ENCODE results near the gene NEK1. TPM values are rescaled to one million over a fixed set of nuclear protein-coding genes. Genes with fewer than 3 reads are reported as not detected.
A peak's percentile ranks its signal among the peaks of the same experiment; 100 is the strongest.

NEK1 gene
- total and polyA plus RNA-seq, 2 of the 4 experiments (the other 2 are of a cell fraction): 3.3 to 3.9 TPM

GRCh38 chr4:169619518-169619957 is 7.2 kb upstream of the NEK1 start:
- Histone ChIP-seq H3K23ac (ENCODE audit: low read depth, low read length) (peak overlapping the region; percentile 83; the same call in 1 of the 2 replicates), H3K79me1 (ENCODE audit: low read depth in 1 of 2, low read length in 2 of 2) (peaks cover 3 to 10% of the 10 kb centered on the region in 2 experiments), H2AFZ (replicated peaks; ENCODE audit: low read length, poor library complexity) (peak overlapping the region; percentile 99), H4K8ac (ENCODE audit: low read depth in 2 of 2, low read length in 2 of 2) (peak overlapping the region; percentile 3 to 88; a peak in 3 of 4 replicates), H2AK5ac (ENCODE audit: low read depth, low read length) (no peak overlapping the region), H3K9ac (ENCODE audit: low read depth, low read length) (peak overlapping the region; percentile 85), H3K27me3 (ENCODE audit: control insufficient read depth, insufficient read depth, low read length) (no peaks in the 10 kb centered on the region), H2AK9ac (replicated peaks; ENCODE audit: low read depth, low read length, poor library complexity) (peak overlapping the region; percentile 43), H3K4me3 (ENCODE audit: insufficient read depth, low read depth, low read length) (peak overlapping the region; percentile 87), H3K27ac (ENCODE audit: insufficient read depth, low read length) (no peak overlapping the region; the same call in 1 of the 2 replicates), H3K4ac (ENCODE audit: low read depth, low read length) (peak overlapping the region; percentile 86), H3K9me1 (ENCODE audit: insufficient read depth, low read length) (no peaks in the 10 kb centered on the region), H3K18ac (ENCODE audit: low read depth, low read length) (no peak overlapping the region), H3K4me2 (ENCODE audit: low read depth, low read length) (peak overlapping the region; percentile 91), H4K20me1 (ENCODE audit: insufficient read depth, low read length) (peaks cover 17% of the 10 kb centered on the region; the same call in 1 of the 2 replicates), H4K91ac (ENCODE audit: insufficient read depth, low read depth, low read length) (0 out of 2 replicates have a peak overlapping the region, but pooled peaks have one; percentile 30), H2BK20ac (ENCODE audit: low read depth, low read length) (no peak overlapping the region), H3K4me1 (ENCODE audit: control insufficient read depth, insufficient read depth, low read length) (no peaks in the 10 kb centered on the region), H3K36me3 (ENCODE audit: control insufficient read depth, insufficient read depth, low read length) (no peaks in the 10 kb centered on the region), H3K9me3 (ENCODE audit: control insufficient read depth, insufficient read depth, low read length) (no peaks in the 10 kb centered on the region), H3K56ac (ENCODE audit: extremely low read depth, insufficient read depth, low read length) (no peak overlapping the region), H3K14ac (replicated peaks; ENCODE audit: low read depth, low read length) (peak overlapping the region; percentile 86; the same call in 1 of the 2 replicates), H2BK5ac (ENCODE audit: low read depth, low read length, poor library complexity, severe bottlenecking) (peak overlapping the region; percentile 81), H2BK15ac (ENCODE audit: low read depth, low read length) (no peak overlapping the region), H4K5ac (ENCODE audit: low read depth, low read length) (no peak overlapping the region), H2BK120ac (ENCODE audit: low read depth, low read length) (no peak overlapping the region)
- ChIA-PET POLR2A (ENCODE audit: unreplicated experiment) (no interaction called here), CTCF (interaction anchor here (0.6 to 1.9 kb wide), 6 partner anchors 13 to 92 kb away, joined by 3 to 6 read pairs (median 4); no protein-coding TSS in a partner anchor)
- dilution Hi-C loops (cut with HindIII; ENCODE audit: low sequenced_read_pairs, unreplicated experiment) (no loop called here), intact Hi-C loops (cut with micrococcal nuclease) (no loop called here), in situ Hi-C loops (cut with MboI; ENCODE audit: low sequenced_read_pairs) (loop anchor here (25.0 kb wide), 1 partner anchor 443 kb away; no protein-coding TSS in a partner anchor)
- TF ChIP-seq USF2 (IDR thresholded peaks at IDR 0.05; ENCODE audit: low read depth, low read length) (no peak), CTCF (conservative IDR thresholded peaks at IDR 0.05; ENCODE audit: low read depth, low read length) (peak; percentile 69), ELK1 (IDR thresholded peaks at IDR 0.05; ENCODE audit: borderline replicate concordance, low read depth, low read length) (no peak), RAD21 (IDR thresholded peaks at IDR 0.05; ENCODE audit: low read length) (peak; percentile 32; the same call in 1 of the 2 replicates), RFX5 (IDR thresholded peaks at IDR 0.05; ENCODE audit: low read depth, low read length) (no peak), SMC3 (IDR thresholded peaks at IDR 0.05; ENCODE audit: low read depth, low read length) (peak; percentile 30; the same call in 1 of the 2 replicates), RCOR1 (IDR thresholded peaks at IDR 0.05; ENCODE audit: insufficient replicate concordance, low read length) (no peak), MAFK (IDR thresholded peaks at IDR 0.05; ENCODE audit: low read depth, low read length) (no peak)
- BruUV-seq (replicated peaks): no TSS peak
- DNase-seq (peak; percentile 54), ATAC-seq (ENCODE audit: low read depth) (peak; percentile 25; the same call in 1 of the 2 replicates)
- WGBS, 2 experiments (ENCODE audit: extremely low coverage in 2 of 2, insufficient read length in 1 of 2): 0% methylated on average over 4 of the region's 12 CpGs; no CpG with 5 or more reads in 1 of the 2 experiments

Data from IMR-90 (cell line).